Brain microvascular endothelial cell (primary cell): Measurements from ENCODE around the gene TECPR1.

Source experiments
- DNase-seq: peaks from one replicate; pipeline ENCODE4 v3.0.0-alpha.2; 2020
- H3K27ac ChIP-seq: fragments of 250-450 bp; sonication (Bioruptor Pico); 2 replicates; pipeline ENCODE4 v1.5.1; 2020; ENCODE audit warnings: mild to moderate bottlenecking, moderate library complexity
- H3K27me3 ChIP-seq: fragments of 250-450 bp; sonication (Bioruptor Pico); replicated peaks from 2 replicates; pipeline ENCODE4 v1.5.1; 2020; ENCODE audit warnings: mild to moderate bottlenecking
- H3K36me3 ChIP-seq: fragments of 250-450 bp; sonication (Bioruptor Pico); replicated peaks from 2 replicates; pipeline ENCODE4 v1.5.1; 2020; ENCODE audit warnings: mild to moderate bottlenecking
- H3K4me3 ChIP-seq: 2 replicates; pipeline ENCODE4 v1.5.1; 2011; ENCODE audit warnings: low read depth, mild to moderate bottlenecking, control low read depth, low read length, moderate library complexity
- CTCF ChIP-seq: IDR thresholded peaks from 2 replicates; pipeline ENCODE4 v1.5.1; 2011; ENCODE audit warnings: low read depth, mild to moderate bottlenecking, moderate library complexity, low read length, control low read depth, inconsistent platforms; ENCODE audit errors: missing control alignments
- in situ Hi-C: cut with HindIII; loops from 2 replicates; pipeline ENCODE4 v1.10.0; 2017; ENCODE audit warnings: low sequenced_read_pairs, low pct_ligation_motif_present

TECPR1 gene

DNA sequence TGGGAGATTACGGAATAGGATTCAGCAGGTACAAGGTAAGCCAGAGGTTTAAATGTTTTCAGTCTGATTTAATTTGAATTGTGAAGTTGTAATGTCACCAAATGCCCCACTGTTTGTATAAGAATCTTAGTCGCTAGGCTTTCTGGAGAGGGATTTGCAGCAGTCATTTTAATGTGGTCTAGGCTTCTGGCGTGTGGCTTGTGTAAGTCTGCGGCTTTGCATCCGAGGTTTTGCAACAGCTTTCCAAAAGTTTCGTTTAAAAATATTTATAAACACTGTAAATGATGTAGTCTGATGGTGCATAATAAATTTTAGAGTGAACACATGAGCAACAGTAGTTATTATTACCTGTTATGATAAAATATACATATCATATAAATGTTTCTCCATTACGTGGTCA, 66.9 kb downstream of the TECPR1 start:
- in situ Hi-C loops: no loop called here
- H3K27ac ChIP-seq: no peak overlapping the region

GRCh38 chr7:98180751-98181150, 71.3 kb downstream of the TECPR1 start:
- no peak overlapping the region for H3K4me3 ChIP-seq
- TF ChIP-seq CTCF: no peak
- no peak for DNase-seq
- H3K27ac ChIP-seq: no peak overlapping the region
- in situ Hi-C loops: no loop called here
- H3K27me3 ChIP-seq: no peaks in the 10 kb centered on the region
- no peaks in the 10 kb centered on the region for H3K36me3 ChIP-seq

More for the DNA sequence above, 66.9 kb downstream of the TECPR1 start:
- Histone ChIP-seq H3K36me3 (no peaks in the 10 kb centered on the region), H3K4me3 (no peak overlapping the region), H3K27me3 (no peaks in the 10 kb centered on the region)
- no peak for DNase-seq
- TF ChIP-seq CTCF: no peak

GRCh38 chr7:98178762-98179490, 73.1 kb downstream of the TECPR1 start:
- Histone ChIP-seq H3K27ac (no peak overlapping the region), H3K4me3 (no peak overlapping the region), H3K36me3 (peaks cover 2% of the 10 kb centered on the region), H3K27me3 (no peaks in the 10 kb centered on the region)
- DNase-seq: no peak
- TF ChIP-seq CTCF: no peak
- in situ Hi-C loops: no loop called here

GRCh38 chr7:98178321-98178720, 73.7 kb downstream of the TECPR1 start:
- no peaks in the 10 kb centered on the region for H3K27me3 ChIP-seq
- no peak for TF ChIP-seq CTCF
- H3K4me3 ChIP-seq: no peak overlapping the region
- H3K36me3 ChIP-seq: peaks cover 2% of the 10 kb centered on the region
- DNase-seq: no peak
- no peak overlapping the region for H3K27ac ChIP-seq
- in situ Hi-C loops: no loop called here

- in situ Hi-C loops: no loop called here
- Histone ChIP-seq H3K4me3 (no peak overlapping the region), H3K27me3 (no peaks in the 10 kb centered on the region), H3K27ac (no peak overlapping the region), H3K36me3 (peaks cover 2% of the 10 kb centered on the region)
- no peak for TF ChIP-seq CTCF
- DNase-seq: no peak
These were observed 74.5 kb downstream of the TECPR1 start for GRCh38 chr7:98177553-98177952.
